ENCODE results near the gene EPAS1.

GRCh38 chr2:46411985-46412384 is 114.8 kb downstream of the EPAS1 start:
- TF ChIP-seq POLR2A (IDR thresholded peaks at IDR 0.05) = no peak
- TF ChIP-seq POLR2AphosphoS5 (IDR thresholded peaks at IDR 0.05) = no peak

Measured in stomach (tissue), 4 donors.